HG03064 (cell line): Measurements from ENCODE around the gene SH3BP5.

ENCODE experiments used
- ATAC-seq: cut with Tn5 transposase; IDR thresholded peaks from one replicate; pipeline ENCODE4 v1.9.1; 2021; ENCODE audit warnings: low read depth; ENCODE audit not compliant: unreplicated experiment

SH3BP5 gene

GRCh38 chr3:15348246-15348645, 15.9 kb upstream of the SH3BP5 start:
- no peak for ATAC-seq

GRCh38 chr3:15347737-15348110, 15.3 kb upstream of the SH3BP5 start:
- no peak for ATAC-seq

- no peak for ATAC-seq
These were observed 14.8 kb upstream of the SH3BP5 start for GRCh38 chr3:15347063-15347736.

DNA sequence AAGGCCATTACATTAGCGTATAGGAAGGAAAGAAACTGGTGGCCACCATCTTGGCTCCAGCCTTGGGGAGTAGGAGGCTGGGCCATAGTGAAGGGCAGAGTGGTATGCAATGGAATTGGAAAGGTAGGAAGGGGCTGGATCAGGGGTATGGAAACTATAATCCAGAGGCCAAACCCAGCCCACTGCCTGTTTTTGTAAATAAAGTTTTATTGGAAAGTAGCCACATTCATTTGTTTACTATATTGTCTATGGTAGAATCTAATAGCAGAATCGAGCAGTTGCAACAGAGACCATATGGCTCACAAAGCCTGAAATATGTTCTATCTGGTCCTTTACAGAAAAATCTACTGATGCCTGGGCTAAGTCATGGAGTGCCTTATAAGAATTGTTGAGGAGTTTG, 14.1 kb upstream of the SH3BP5 start:
- ATAC-seq: no peak

DNA sequence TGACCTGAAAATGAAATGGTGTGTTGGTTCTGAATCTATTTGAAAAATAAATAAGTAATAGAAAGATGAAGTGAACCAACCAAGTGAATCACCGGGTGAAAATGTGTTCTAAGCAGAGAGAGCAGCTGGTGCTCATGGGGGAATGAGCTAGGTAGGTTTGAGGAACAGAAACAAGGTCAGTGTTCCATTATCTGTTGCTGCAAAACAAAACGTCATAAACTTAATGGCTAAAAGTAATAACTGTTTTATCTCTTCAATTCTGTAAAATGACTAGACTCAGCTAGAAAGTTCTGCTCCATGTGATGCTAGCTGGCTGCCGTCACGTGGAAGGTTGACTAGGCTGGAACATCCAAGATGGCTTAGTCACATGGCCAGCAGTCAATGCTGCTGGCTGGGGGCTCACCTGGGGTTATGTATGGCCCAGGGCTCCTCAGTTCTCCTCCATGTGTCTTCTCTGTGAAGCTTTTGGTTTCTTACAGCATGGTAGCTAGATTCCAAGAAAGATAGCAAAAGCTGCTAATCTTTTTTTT, 13.3 kb upstream of the SH3BP5 start:
- peak; percentile 97 for ATAC-seq

DNA sequence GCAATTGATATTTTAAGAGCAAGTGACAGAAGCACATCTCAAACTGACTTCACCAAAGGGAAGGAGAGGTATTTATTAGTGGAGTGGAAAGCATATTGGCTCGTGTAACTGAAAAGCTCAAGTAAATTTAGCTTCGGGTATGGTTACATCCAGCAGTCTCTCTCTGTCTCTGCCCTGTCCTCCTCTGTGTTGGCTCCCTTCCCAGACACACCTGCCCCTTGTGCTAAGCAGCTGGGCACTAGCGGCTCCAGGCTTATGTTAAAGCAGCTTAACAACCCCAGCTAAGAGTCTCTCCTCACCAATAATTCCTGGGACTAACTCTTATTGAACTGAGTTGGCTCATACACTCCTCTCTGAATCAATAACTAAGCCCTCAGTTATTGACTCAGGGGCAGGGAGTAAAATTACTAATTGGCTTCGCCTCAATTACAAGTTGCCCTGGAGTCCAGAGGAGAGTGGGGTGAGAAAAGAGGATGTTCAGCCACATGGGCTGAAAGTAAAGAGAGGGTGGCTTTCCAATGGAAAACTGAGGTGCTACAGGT, 12.8 kb upstream of the SH3BP5 start:
- peak; percentile 20 for ATAC-seq

DNA sequence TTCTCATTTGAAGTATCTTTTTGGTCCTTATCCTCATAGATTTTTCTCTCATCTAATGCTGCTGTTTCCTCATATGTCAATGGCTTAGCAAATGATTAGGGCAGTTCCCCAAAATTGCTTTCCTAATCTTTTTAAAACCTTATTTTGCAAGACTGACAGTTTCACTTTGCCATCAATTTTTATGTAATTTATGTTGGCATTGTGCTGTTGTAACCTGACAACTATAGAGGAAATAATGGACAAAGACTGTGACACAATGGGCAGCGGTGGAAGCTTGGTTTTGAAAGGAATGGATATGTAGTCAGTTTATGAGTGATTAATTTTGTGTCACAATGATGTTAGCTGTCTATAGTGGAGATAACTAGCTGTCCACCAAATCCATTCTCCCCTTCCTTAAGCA, 10.6 kb upstream of the SH3BP5 start:
- ATAC-seq: no peak

- ATAC-seq: no peak
These were observed 9.9 kb upstream of the SH3BP5 start for GRCh38 chr3:15342246-15342645.

DNA sequence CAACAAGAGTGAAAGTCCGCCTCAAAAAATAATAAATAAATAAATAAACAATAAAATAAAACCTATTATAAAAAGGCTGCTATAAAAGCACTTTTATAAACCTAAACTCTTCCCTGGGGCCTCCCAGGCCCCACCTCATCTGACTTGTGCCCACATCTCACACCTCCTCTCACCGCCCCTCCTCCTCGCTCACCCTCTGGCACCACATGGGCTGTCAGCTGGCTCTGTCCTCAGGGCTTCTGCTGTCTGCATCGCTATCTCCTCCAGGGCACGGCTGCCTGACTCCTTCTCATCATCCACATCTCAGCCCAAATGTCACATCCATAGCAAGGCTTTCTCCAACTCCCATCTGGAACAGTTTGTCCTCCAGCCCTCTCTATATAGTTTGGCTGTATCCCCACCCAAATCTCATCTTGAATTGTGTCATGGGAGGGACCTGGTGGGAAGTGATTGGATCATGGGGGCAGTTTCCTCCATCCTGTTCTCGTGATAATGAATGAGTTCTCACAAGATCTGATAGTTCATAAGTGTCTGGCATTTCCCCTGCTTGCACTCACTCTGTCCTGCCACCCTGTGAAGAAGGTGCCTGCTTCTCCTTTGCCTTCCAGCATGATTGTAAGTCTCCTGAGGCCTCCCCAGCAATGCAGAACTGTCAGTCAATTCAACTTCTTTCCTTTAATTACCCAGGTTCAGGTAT, 8.8 kb upstream of the SH3BP5 start:
- no peak for ATAC-seq

GRCh38 chr3:15339786-15340215, 7.4 kb upstream of the SH3BP5 start:
- no peak for ATAC-seq

DNA sequence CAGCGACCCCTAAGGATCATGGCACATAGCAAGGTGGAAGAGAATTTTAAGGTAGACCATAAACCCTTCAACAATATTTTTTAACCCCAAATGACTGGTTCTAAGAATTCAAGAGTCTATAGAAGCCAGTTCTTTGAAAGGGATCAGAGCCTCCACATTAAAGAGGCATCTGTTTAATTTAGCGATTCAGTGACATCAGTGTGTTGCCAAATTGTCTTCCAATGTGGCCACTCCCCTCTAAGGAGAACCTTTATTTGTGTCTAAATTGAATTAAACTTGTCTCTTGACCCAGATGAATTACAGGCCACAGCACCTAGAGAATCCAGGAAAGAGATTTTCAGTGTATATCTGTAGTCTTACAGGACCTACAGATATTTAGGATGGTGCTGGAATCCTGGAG, 6.6 kb upstream of the SH3BP5 start:
- no peak for ATAC-seq

DNA sequence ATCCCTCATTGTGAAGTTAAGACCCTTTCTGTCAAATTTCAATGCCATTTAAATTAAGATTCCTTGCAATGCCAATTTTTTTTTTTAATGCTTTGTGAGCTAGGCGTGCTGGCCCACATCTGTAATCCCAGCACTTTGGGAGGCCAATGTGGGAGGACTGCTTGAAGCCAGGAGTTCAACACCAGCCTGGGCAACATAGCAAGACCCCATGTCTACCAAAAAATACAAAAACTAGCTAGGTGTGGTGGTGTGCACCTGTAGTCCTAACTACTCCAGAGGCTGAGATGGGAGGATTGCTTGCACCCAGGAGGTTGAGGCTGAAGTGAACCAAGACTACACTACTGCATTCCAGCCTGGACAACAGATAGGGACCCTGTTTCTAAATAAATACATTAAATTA, 5.6 kb upstream of the SH3BP5 start:
- no peak for ATAC-seq

DNA sequence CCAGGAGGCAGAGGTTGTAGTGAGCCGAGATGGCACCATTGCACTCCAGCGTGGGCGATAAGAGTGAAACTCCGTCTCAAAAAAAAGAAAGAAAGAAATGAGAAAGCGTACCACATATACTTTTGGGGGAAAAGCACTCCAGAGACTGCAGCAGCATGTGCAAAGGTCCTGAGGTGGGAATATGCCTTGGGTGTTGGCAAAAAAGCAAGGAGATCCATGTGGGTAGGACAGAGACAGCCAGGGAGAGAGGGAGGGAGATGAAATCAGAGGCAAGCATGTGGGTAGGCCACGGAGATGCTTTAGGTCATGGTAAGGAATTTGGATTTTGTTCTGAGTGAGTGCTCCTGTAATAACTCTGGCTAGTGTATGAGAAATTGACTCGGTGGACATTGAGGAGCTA, 3.7 kb upstream of the SH3BP5 start:
- no peak for ATAC-seq

DNA sequence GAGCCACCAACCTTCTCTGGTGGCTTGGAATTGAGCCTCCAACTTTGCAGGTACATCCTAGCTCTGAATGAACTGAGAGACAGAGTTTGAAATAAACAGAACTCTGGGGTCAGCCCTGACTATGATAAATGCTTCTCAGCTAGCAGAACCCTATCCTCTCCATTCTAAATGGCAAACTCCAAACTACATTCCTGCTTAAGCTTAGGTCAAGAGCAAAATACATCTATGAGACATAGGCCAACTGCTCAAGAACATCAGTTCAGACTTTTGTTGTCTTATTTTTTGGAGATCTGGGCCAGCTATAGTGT, 1.5 kb upstream of the SH3BP5 start:
- ATAC-seq: no peak

DNA sequence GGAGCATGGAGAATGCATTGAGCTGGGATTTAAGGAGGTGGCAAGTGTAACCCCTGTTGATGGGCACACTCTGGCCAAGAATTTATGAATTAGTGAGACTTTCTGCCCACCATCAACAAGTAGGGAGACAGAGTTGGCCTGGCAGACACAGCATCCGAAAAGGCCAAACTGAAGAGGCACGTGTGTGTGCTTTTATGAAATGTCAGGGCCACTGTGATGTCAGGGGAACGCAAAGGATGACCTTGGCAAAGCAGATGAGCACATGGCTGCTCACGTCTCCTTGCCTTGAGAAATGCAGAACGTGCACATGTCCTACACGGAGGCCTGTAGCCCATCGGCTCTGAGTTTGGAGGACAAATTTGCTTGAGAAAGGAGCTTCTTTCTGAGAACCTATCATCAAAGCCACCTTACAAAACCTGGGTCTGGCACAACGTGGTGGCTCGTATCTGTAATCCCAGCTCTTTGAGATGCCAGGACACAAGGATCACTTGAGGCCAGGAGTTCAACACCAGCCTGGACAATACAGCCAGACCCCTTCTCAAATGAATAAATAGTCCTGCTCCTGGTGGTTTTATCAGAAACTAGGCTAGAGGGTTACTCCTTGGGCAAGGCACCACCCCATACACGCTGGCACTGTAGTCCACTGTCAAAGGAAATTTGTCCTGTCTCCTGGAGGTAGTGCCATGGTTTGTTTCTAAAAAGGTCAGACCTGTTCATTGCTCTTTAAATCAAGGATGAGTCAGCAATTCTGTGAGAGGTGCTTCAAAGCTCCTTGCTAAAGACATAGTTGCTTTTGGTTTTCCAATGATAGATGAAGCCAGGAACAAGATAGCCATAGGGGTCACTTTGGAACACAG, 941 bp upstream of the SH3BP5 start:
- no peak for ATAC-seq

DNA sequence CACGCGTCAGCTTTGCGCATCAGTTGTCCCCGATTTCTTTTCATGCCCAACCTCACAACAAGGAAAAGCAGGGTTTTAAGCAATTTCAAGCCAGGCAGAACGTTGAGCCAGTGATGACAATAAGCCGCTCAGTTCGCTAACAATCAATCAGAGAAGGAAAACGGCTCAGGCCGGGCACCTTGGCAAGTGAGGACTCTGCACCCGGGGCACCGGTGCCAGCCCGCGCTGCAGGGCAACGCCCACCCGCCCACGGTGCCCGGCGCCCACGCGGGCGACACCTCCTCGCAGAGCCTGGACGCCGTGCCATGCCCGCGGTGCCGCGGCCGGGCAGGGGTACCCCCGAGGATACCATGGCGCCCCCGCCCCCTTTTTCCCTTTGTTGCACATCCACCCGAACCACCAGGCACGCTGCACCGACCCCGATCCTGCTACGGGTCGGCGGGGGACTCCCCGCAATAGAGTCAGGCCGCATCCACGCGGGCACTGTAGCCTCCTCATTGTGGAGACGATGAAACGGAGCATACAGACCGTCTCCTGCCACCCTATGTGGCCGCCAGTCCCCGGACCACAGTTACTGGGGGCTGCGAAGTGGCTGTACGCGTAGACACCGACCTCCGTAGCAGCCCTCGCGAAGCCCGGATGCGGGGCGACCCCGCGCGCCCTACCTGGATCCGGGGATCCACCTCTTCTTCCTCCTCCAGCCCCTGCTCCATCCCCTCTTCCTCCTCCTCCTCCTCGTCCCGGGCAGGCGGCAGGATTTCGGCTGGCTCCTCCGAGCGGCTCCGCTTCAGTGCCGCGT, 581 bp downstream of the SH3BP5 start:
- ATAC-seq: peak; percentile 29

DNA sequence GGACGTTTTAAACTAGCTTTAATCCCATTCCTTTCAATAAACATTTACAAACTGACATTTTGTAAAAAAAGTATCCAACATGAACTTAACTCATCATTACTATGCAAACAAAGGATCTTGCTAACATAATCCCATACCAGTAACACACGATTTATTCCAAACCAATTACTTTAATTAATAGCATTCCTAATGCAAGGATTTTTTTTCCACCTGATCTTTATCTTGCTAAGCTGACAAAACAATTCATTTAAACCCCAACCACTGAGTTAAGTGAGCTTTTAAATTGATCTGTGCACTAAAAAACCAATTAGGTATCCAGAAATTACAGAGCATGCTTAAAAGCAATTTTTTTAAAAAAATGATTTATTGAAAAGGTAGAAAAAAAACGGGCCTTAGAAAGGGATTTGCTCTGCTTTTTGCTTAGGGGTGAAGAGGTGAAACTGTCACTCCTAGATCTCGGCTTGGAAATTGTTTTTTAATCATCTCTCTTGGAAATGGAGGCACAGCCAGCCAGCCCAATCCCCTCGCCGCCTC, 1.2 kb downstream of the SH3BP5 start:
- no peak for ATAC-seq

GRCh38 chr3:15330031-15330596, 2.3 kb downstream of the SH3BP5 start:
- no peak for ATAC-seq

DNA sequence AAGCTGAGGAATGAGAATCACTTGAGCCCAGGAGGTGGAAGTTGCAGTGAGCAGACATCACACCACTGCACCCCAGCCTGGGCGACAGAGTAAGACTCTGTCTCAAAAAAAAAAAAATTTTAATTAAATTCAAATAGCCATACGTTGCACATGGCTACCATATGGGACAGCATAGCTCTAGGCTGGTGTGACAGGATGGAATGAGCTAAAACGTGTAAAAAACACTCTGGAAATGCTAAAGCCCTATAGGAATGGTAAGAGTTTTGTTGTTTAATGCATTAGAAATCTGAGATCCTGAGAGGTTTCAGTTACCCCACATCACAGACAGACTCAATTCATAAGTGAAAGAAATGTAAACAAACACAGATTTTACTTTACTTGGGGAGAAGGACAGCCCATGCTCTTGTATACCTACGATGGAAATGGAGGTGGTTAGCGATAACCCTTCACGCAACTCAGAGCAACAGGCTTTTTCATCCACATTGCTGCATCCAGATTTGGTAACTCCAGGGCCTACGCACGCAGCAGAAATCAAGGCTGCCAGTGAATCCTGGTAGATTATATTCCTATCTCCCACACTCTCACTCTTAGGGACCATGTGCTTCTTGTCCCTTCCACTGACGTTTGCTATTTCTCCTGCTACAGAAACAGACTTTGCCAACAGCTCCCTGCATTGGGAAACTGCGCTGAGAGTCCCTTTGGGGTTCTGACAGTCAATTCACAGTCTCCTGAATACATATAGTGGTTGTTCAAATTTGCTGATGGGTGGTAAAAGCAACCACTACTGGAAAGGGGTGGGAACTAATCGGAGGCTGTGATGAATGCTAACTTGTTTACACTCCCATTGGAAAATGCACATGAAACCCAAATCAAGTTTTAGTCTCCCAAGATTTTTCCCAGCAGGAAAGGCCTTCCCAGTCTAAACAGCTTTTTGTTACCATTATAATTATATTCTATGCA, 3.1 kb downstream of the SH3BP5 start:
- no peak for ATAC-seq
